H9 (cell line): Measurements from ENCODE around the gene UBXN10. TPM values are rescaled to one million over a fixed set of nuclear protein-coding genes. Genes with fewer than 3 reads are reported as not detected.
A peak's percentile ranks its signal among the peaks of the same experiment; 100 is the strongest.

Experiments
- DNase-seq: peaks from one replicate; pipeline ENCODE4 v3.0.0-alpha.2; 2017
- H2AFZ ChIP-seq: one replicate; pipeline ENCODE4 v1.6.1; 2013; ENCODE audit warnings: mild to moderate bottlenecking, low read length, control low read depth, moderate library complexity
- H2AK5ac ChIP-seq: 2 replicates; pipeline ENCODE4 v1.6.1; 2013; ENCODE audit warnings: low read length, control low read depth, mixed read lengths; ENCODE audit not compliant: insufficient read length
- H2BK120ac ChIP-seq: one replicate; pipeline ENCODE4 v1.6.1; 2013; ENCODE audit warnings: low read depth, mild to moderate bottlenecking, low read length, control low read depth, inconsistent platforms; ENCODE audit not compliant: poor library complexity, severe bottlenecking
- H2BK12ac ChIP-seq: 2 replicates; pipeline ENCODE4 v1.6.1; 2013; ENCODE audit warnings: low read length, control low read depth, mixed read lengths, low read depth; ENCODE audit not compliant: insufficient read length
- H2BK15ac ChIP-seq: 2 replicates; pipeline ENCODE4 v1.6.1; 2013; ENCODE audit warnings: low read depth, low read length, control low read depth
- H2BK20ac ChIP-seq: one replicate; pipeline ENCODE4 v1.6.1; 2013; ENCODE audit warnings: low read depth, mild to moderate bottlenecking, low read length, control low read depth, inconsistent platforms; ENCODE audit not compliant: poor library complexity, severe bottlenecking
- H2BK5ac ChIP-seq: 2 replicates; pipeline ENCODE4 v1.6.1; 2013; ENCODE audit warnings: low read length, control low read depth, mixed read lengths; ENCODE audit not compliant: insufficient read length
- H3K14ac ChIP-seq: 2 replicates; pipeline ENCODE4 v1.6.1; 2013; ENCODE audit warnings: low read length, control low read depth; ENCODE audit not compliant: insufficient read depth
- H3K18ac ChIP-seq: 2 replicates; pipeline ENCODE4 v1.6.1; 2013; ENCODE audit warnings: low read depth, mild to moderate bottlenecking, mixed read lengths, low read length, control low read depth; ENCODE audit not compliant: insufficient read length
- H3K23ac ChIP-seq: 2 replicates; pipeline ENCODE4 v1.6.1; 2013; ENCODE audit warnings: low read length, control low read depth, mixed read lengths, low read depth; ENCODE audit not compliant: insufficient read length
- H3K23me2 ChIP-seq: 2 replicates; pipeline ENCODE4 v1.6.1; 2013; ENCODE audit warnings: low read depth, mild to moderate bottlenecking, mixed read lengths, low read length, control low read depth; ENCODE audit not compliant: insufficient read length, poor library complexity, severe bottlenecking
- H3K27ac ChIP-seq: 2 replicates; pipeline ENCODE4 v1.5.1; 2013; ENCODE audit warnings: low read length, control low read depth, mixed read lengths, low read depth; ENCODE audit not compliant: insufficient read length
- H3K27me3 ChIP-seq: 2 replicates; pipeline ENCODE4 v1.6.1; 2013; ENCODE audit warnings: low read length, control low read depth, inconsistent platforms; ENCODE audit not compliant: insufficient read depth
- H3K4ac ChIP-seq: 2 replicates; pipeline ENCODE4 v1.6.1; 2013; ENCODE audit warnings: low read depth, mild to moderate bottlenecking, control low read depth, inconsistent platforms, low read length, moderate library complexity
- H3K4me1 ChIP-seq: 2 replicates; pipeline ENCODE4 v1.6.1; 2013; ENCODE audit warnings: low read length, control low read depth, inconsistent platforms; ENCODE audit not compliant: insufficient read depth
- H3K4me2 ChIP-seq: 2 replicates; pipeline ENCODE4 v1.6.1; 2013; ENCODE audit warnings: low read length, control low read depth, mixed read lengths; ENCODE audit not compliant: insufficient read length, insufficient read depth
- H3K56ac ChIP-seq: 2 replicates; pipeline ENCODE4 v1.6.1; 2013; ENCODE audit warnings: low read depth, mild to moderate bottlenecking, mixed read lengths, low read length, control low read depth; ENCODE audit not compliant: insufficient read length
- H3K79me1 ChIP-seq: 2 replicates; pipeline ENCODE4 v1.6.1; 2013; ENCODE audit warnings: low read depth, mild to moderate bottlenecking, moderate library complexity, low read length, control low read depth, inconsistent platforms; ENCODE audit not compliant: insufficient read depth, poor library complexity, severe bottlenecking
- H3K79me2 ChIP-seq: 2 replicates; pipeline ENCODE4 v1.6.1; 2013; ENCODE audit warnings: low read length, control low read depth, inconsistent platforms; ENCODE audit not compliant: insufficient read depth
- H3K9ac ChIP-seq: 2 replicates; pipeline ENCODE4 v1.6.1; 2013; ENCODE audit warnings: low read length, control low read depth, mixed read lengths; ENCODE audit not compliant: insufficient read length; ENCODE audit errors: extremely low read depth
- H3K9me3 ChIP-seq: one replicate; pipeline ENCODE4 v1.6.1; 2013; ENCODE audit warnings: low read depth, low read length, inconsistent platforms; ENCODE audit not compliant: control insufficient read depth
- H3T11ph ChIP-seq: one replicate; pipeline ENCODE4 v1.6.1; 2013; ENCODE audit warnings: mild to moderate bottlenecking, low read length, control low read depth, inconsistent platforms
- H4K20me1 ChIP-seq: one replicate; pipeline ENCODE4 v1.6.1; 2013; ENCODE audit not compliant: control insufficient read depth, insufficient read length, insufficient read depth
- H4K5ac ChIP-seq: 2 replicates; pipeline ENCODE4 v1.6.1; 2013; ENCODE audit warnings: low read depth, mild to moderate bottlenecking, mixed read lengths, low read length, control low read depth; ENCODE audit not compliant: insufficient read length
- H4K8ac ChIP-seq: replicated peaks from 2 replicates; pipeline ENCODE4 v1.6.1; 2013; ENCODE audit warnings: low read length, control low read depth, mixed read lengths, low read depth; ENCODE audit not compliant: insufficient read length
- H4K91ac ChIP-seq: 2 replicates; pipeline ENCODE4 v1.6.1; 2013; ENCODE audit warnings: low read depth, mild to moderate bottlenecking, moderate library complexity, mixed read lengths, low read length, control low read depth; ENCODE audit not compliant: insufficient read length
- H3K27ac Mint-ChIP-seq, 3 experiments: 2 replicates in 2 of 3; 3 replicates in 1 of 3; pipeline ENCODE4 v1.8.0; 2020 to 2021; ENCODE audit warnings: mixed read lengths in 3 of 3, mild to moderate bottlenecking in 1 of 3, moderate library complexity in 1 of 3
- H3K27me3 Mint-ChIP-seq: 2 replicates; pipeline ENCODE4 v1.8.0; 2021; ENCODE audit warnings: low read depth, mild to moderate bottlenecking, moderate library complexity, mixed read lengths
- H3K36me3 Mint-ChIP-seq, 3 experiments: 2 replicates in 2 of 3; 3 replicates in 1 of 3; pipeline ENCODE4 v1.8.0; 2020 to 2021; ENCODE audit warnings: low read depth in 3 of 3, mixed read lengths in 3 of 3; ENCODE audit not compliant: insufficient read depth in 1 of 3
- H3K4me1 Mint-ChIP-seq, 2 experiments: 2 replicates each; pipeline ENCODE4 v1.8.0; 2020; ENCODE audit warnings: mixed read lengths in 2 of 2
- H3K4me3 Mint-ChIP-seq, 2 experiments: 2 replicates in 1 of 2; 3 replicates in 1 of 2; pipeline ENCODE4 v1.8.0; 2020 to 2021; ENCODE audit warnings: mild to moderate bottlenecking in 2 of 2, mixed read lengths in 2 of 2, moderate library complexity in 1 of 2
- H3K9me3 Mint-ChIP-seq, 2 experiments: 2 replicates in 1 of 2; 3 replicates in 1 of 2; pipeline ENCODE4 v1.8.0; 2020; ENCODE audit warnings: mild to moderate bottlenecking in 2 of 2, mixed read lengths in 2 of 2, moderate library complexity in 1 of 2
- CTCF ChIP-seq: fragments of 200-600 bp; sonication (generic); conservative IDR thresholded peaks from 3 replicates; pipeline ENCODE4 v1.8.0; 2021; ENCODE audit warnings: antibody characterized with exemption, mild to moderate bottlenecking
- WGBS: extraction: QIAGEN DNeasy Blood & Tissue Kit; methylation state at CpG from one replicate; pipeline ENCODE4 v1.1.7; 2013; ENCODE audit warnings: missing lambda C conversion rate, low lambda C conversion rate, mixed read lengths; ENCODE audit not compliant: insufficient read length; ENCODE audit errors: extremely low coverage; 5-methylcytosine and 5-hydroxymethylcytosine counted together
- total RNA-seq: library from RNA; stranded (reverse); gene quantifications from 2 replicates; pipeline ENCODE4 v1.2.1, GENCODE V29; 2021

Gene UBXN10
- total RNA-seq, 1 experiment from 2014 or later = 0.59 TPM

GRCh38 chr1:20190256-20191160, 4.6 kb downstream of the UBXN10 start:
- no peak overlapping the region for H3K4me3 Mint-ChIP-seq
- Histone ChIP-seq H4K20me1 (no peaks in the 10 kb centered on the region), H3K79me1 (no peaks in the 10 kb centered on the region), H3K23me2 (peaks cover 6% of the 10 kb centered on the region), H3K4ac (no peak overlapping the region), H3K27me3 (no peaks in the 10 kb centered on the region; the same call in 1 of the 2 replicates), H3K27ac (no peak overlapping the region), H3K4me1 (0 out of 2 replicates have a peak, but pooled peaks cover 3% of the 10 kb centered on the region), H3T11ph (no peak overlapping the region), H4K5ac (no peak overlapping the region), H2BK20ac (no peak overlapping the region), H3K9ac (no peak overlapping the region), H2BK5ac (no peak overlapping the region), H4K8ac (no peak overlapping the region), H2BK12ac (no peak overlapping the region), H2BK120ac (no peak overlapping the region), H3K56ac (no peak overlapping the region), H2BK15ac (no peak overlapping the region), H3K4me2 (no peak overlapping the region), H2AFZ (no peak overlapping the region), H3K23ac (no peak overlapping the region), H4K91ac (no peak overlapping the region), H2AK5ac (no peak overlapping the region), H3K14ac (no peak overlapping the region), H3K9me3 (no peaks in the 10 kb centered on the region), H3K79me2 (no peaks in the 10 kb centered on the region), H3K18ac (no peak overlapping the region)
- TF ChIP-seq CTCF = no peak
- DNase-seq = no peak
- H3K27me3 Mint-ChIP-seq = peaks cover 67% of the 10 kb centered on the region
- peaks cover 24 to 26% of the 10 kb centered on the region in 2 experiments for H3K4me1 Mint-ChIP-seq
- no CpG with 5 or more reads among the region's 19 CpGs for WGBS
- H3K27ac Mint-ChIP-seq = peak overlapping the region in 1 of 3 experiments; percentile 10; a peak in 1 of 7 replicates
- no peaks in the 10 kb centered on the region; a peak in 1 of 7 replicates for H3K36me3 Mint-ChIP-seq
- H3K9me3 Mint-ChIP-seq = no peaks in the 10 kb centered on the region
